Endometrial microvascular endothelial cells (primary cell): Measurements from ENCODE around the gene PIP5K1B. TPM values are rescaled to one million over a fixed set of nuclear protein-coding genes. Genes with fewer than 3 reads are reported as not detected.

Experiments
- in situ Hi-C: cut with HindIII; loops from 2 replicates; pipeline ENCODE4 v1.10.0; 2017; ENCODE audit warnings: low sequenced_read_pairs, low pct_unique_long_range_greater_than_20kb; ENCODE audit errors: inconsistent ontology term
- total RNA-seq: library from RNA; depleted of rRNA; stranded (reverse); fragments of >200 nt; gene quantifications from one replicate; pipeline ENCODE4 v1.2.3, GENCODE V29; 2015; ENCODE audit errors: inconsistent ontology term

The PIP5K1B gene
- total RNA-seq, 1 donor from 2014 or later, result not detected

- in situ Hi-C loops, result no loop called here
These were observed 50.7 kb downstream of the PIP5K1B start for GRCh38 chr9:68755752-68756151.

GRCh38 chr9:68759981-68760673 is 55.1 kb downstream of the PIP5K1B start:
- in situ Hi-C loops, result no loop called here

- in situ Hi-C loops, result no loop called here
These were observed 55.8 kb downstream of the PIP5K1B start for GRCh38 chr9:68760674-68761333.

- in situ Hi-C loops, result no loop called here
These were observed 57.5 kb downstream of the PIP5K1B start for GRCh38 chr9:68762570-68762969.

DNA sequence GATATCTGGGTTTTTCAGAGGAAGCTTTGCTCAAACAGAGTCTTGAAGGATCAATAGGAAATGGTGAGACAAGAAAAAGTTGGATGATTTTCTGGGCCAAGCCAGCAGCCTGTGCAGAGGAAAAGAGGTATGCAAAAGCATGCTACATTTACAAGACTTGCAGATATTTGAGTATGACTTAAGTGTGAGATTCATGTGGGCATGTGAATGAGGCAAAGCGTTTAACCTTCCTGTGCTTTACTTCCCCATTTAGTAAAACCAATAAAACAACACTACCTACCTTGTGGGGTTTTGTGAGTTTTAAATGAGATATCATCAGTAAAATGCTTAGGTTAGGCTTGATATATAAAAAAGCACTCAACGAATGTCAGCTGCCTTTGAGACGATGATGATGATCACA is 58.1 kb downstream of the PIP5K1B start:
- in situ Hi-C loops, result no loop called here

DNA sequence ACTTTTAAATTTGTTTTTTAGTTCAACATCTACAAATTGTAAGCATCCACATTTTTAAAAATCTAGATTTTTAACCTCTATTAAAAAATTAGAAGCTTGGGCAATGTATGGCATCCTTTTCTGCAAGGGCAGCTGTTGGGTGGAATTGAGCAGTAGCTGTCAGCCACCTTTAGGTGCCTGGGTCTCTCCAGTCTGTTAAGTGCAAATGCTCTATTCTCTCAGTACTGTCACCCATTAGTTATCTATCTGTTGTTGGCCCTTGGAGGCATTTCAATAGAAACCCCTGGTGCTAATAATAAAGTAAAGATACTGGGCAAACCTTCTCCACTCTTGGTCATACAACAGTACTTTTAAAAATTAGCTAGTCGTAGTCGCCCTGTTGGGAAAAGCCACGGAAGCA is 63.6 kb downstream of the PIP5K1B start:
- in situ Hi-C loops, result no loop called here

DNA sequence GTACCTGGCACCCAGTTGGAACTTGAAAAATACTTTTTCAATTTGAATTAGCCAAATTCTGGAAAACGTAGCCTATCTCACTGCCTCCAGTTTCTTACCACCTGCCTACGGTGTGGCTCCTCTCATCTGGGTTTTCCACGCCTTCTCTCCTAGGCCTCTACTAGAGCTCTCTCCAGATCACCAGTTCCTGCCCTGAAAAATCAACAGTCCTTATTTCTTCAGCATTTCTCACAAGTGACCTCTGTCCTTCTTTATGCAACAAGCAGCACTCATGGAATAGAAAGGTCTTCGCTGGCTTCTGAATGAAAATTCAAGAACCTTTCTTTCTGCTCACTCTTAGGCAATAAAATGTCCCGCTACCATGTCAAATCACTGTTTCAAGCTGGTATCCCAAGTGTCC is 64.8 kb downstream of the PIP5K1B start:
- in situ Hi-C loops, result no loop called here

DNA sequence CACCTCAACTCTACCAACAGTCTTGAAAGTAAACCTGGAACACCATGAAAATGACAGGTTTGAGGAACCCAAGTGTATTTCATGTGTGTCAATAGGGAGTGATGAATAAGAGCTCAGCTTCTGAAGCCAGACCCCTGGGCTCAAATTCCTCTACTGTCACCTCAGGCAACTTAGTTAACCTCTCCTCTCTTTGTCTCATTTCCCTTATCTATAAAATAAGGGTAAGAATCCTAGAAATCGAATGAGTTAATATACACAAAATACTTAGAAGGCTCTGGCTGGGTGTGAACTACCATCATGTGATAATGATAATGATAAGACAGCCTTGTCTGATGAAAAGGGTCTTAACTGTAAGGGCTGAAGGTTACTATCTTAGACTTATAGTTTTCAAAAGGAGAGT is 66.3 kb downstream of the PIP5K1B start:
- in situ Hi-C loops, result no loop called here

DNA sequence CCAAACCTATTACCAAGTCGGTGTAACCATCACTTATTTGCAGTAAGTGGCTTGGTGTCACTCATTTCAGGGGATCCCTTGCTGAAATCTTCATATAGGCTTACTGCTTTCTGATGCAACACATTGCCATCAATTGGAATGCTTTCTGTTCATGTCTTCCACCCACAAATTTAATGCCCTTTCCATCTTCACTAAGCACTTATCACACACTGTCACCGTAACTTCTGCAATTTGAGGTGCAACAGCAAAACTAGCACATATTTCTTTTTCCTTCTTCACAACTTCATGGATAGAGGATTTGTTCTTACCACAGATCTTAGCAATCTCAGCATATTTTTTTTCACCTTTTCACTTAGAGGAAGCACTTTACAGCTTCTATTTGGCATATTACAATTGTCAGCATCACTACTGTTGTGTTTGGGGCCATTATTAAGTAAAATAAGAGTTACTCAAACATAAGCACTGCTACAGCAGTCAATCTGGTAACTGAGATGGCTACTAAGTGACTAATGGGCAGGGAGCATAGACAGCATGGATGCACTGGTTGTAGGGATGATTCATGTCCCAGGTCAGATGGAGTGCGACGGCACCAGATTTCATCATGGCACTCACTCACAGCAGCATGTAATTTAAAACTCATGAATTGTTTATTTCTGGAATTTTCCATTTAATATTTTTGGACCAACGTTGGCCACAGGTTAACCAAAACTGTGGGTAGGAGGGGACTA is 70.1 kb downstream of the PIP5K1B start:
- in situ Hi-C loops, result no loop called here

DNA sequence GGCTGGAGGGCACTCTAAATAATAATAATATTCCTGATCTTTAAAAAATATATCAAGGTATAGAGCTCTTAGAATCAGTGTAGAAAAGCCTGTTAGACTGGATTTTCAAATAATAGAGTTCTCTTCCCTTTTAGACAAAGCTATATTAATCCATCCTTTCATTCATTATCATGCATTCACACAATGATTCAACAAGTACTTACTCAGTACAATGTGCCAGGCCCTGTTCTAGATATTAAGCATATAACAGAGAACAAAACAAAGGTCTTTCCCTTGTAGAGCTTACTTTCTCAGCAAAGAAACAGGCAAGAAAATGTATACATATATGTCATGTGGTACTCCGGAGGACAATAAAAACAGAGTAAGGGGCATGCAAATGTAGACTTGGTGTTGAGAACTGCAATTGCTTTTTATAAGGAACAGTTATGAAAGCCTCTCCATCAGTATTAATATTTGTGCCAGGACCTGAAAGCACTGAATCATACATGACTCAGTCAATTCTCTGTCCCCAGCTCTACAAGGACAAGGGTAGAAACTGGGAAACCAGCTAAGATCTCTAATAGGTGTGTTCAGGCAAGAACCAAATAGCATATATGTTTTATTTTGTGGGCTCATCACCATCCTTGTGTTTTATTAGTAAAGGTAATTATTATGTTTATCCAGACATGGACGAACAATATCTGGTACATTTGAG is 72.2 kb downstream of the PIP5K1B start:
- in situ Hi-C loops, result no loop called here

DNA sequence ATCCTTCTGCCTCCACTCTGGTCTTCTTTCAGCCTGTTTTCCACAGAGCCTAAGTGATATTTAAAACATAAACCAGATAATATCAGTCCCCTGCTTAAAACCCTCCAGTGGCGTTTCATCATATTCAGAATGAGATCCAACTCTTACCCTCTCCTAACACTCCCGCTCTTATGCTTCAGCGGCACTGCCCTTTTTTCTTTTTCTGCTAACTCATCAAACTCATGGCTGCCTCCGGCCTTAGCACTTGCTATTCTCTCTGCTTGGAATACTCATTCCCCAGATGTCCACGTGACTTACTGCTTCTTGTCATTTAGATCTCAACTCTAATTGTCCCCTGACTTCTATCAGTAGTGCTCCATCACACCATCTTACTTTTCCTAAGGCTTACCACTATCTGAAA is 73.6 kb downstream of the PIP5K1B start:
- in situ Hi-C loops, result no loop called here

- in situ Hi-C loops, result no loop called here
These were observed 74.7 kb downstream of the PIP5K1B start for GRCh38 chr9:68779558-68780379.

DNA sequence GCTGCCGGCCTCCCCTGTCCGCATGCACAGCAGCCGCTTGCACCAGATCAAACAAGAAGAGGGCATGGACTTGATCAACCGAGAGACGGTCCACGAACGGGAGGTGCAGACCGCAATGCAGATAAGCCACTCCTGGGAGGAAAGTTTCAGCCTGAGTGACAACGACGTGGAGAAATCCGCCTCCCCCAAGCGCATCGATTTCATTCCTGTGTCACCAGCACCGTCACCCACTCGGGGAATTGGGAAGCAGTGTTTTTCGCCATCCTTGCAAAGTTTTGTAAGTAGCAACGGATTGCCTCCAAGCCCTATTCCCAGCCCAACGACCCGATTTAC is 75.3 kb downstream of the PIP5K1B start:
- in situ Hi-C loops, result no loop called here

GRCh38 chr9:68780720-68781119 is 75.7 kb downstream of the PIP5K1B start:
- in situ Hi-C loops, result no loop called here

- in situ Hi-C loops, result no loop called here
These were observed 76.9 kb downstream of the PIP5K1B start for GRCh38 chr9:68781928-68782327.

DNA sequence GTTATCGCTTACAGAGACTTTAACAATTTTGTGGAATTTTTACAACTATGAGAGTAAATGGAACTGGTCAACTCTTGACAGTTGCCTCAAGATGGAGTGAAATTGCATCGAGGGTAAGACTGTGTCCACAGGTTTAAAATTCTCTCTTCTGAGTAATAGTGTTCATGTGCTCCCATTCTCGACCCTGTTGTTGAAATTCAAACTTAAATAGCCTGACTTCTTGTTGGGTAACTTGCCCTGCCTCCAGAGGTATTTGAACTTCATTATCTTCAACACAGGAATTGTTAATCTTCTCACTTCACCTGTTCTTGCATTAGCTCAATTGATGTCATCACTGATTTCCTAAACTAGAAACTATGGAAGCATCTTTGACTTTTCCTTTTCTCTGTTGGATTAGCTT is 77.5 kb downstream of the PIP5K1B start:
- in situ Hi-C loops, result no loop called here

GRCh38 chr9:68785965-68786364 is 80.9 kb downstream of the PIP5K1B start:
- in situ Hi-C loops, result no loop called here

DNA sequence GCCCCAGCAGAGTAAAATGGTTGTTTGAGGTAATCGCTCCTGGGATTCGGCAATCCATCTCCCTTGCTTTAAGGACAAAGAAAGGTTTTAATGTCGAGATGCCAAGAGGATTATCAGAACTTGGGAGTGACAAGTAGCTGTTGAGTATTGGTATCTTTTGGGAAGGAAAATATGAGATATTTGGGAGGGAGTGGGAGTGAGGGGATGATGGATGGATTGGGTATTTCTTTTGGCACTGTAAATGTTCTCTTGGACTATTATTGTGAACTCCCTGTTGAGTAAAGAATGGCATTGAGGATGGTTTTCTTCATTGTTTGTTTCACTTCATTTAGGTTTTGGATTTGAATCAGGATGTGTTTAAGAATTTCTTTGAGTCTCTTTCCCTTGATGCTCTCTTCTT is 86.1 kb downstream of the PIP5K1B start:
- in situ Hi-C loops, result no loop called here
